ENCODE results near the gene MED27.

DNA sequence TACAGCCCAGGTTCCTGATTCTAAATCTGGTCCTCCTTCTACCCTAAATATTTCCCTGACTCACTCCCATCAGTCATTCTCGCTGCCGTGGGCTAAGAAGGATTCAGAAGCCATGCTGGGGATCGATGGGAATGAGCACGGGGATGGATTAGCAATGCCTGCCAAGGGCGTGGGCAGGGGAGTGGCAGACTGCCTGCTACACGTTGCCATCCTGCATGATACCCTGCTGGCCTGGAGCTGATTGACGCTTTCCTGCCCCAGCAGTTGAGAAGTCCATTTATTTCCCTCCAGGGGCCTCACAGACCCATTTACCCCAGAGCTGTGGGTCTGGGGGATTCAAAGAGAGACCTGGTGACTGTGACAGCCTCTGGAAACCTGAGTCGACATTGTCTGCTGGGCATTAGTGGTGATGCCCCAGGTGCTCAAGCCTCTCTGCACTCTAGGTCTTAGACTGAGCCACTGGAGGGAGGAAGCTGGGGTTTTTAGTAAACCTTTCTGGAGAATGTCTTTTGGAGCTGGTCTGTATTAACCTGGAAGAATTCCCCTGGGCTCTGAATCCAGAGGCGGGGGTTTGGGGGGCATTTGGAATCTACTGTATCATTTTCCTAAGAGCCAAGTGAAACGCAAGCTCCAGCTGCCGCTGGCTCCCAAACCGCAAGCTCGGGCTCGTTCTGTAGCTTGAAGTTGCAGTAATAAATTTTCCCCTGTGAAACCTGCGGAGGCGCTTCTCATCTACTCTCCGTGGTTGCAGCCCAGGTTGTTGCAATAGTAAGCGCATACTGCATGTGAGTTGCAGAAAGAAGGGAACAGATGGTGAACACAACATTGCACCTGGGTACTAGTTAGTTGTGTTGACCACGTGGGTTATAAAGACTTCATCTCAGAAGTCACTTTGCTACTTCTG, 263.4 kb downstream of the MED27 start:
- TF ChIP-seq, protein P1, sequence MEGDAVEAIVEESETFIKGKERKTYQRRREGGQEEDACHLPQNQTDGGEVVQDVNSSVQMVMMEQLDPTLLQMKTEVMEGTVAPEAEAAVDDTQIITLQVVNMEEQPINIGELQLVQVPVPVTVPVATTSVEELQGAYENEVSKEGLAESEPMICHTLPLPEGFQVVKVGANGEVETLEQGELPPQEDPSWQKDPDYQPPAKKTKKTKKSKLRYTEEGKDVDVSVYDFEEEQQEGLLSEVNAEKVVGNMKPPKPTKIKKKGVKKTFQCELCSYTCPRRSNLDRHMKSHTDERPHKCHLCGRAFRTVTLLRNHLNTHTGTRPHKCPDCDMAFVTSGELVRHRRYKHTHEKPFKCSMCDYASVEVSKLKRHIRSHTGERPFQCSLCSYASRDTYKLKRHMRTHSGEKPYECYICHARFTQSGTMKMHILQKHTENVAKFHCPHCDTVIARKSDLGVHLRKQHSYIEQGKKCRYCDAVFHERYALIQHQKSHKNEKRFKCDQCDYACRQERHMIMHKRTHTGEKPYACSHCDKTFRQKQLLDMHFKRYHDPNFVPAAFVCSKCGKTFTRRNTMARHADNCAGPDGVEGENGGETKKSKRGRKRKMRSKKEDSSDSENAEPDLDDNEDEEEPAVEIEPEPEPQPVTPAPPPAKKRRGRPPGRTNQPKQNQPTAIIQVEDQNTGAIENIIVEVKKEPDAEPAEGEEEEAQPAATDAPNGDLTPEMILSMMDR (IDR thresholded peaks at IDR 0.05; ENCODE audit: low read depth, low read length): no peak
- TF ChIP-seq POLR2A (IDR thresholded peaks at IDR 0.05; ENCODE audit: extremely low read depth, insufficient read length): no peak
